ENCODE data around the gene SMARCC2. TPM values are rescaled to one million over a fixed set of nuclear protein-coding genes. Genes with fewer than 3 reads are reported as not detected.
A peak's percentile ranks its signal among the peaks of the same experiment; 100 is the strongest.

The SMARCC2 gene
- total and polyA plus RNA-seq, 9 of the 15 experiments (the other 6 are each of a cell fraction or from before 2014, with no cell fraction given), result 11.9 to 86.0 (median 36.6) TPM

DNA sequence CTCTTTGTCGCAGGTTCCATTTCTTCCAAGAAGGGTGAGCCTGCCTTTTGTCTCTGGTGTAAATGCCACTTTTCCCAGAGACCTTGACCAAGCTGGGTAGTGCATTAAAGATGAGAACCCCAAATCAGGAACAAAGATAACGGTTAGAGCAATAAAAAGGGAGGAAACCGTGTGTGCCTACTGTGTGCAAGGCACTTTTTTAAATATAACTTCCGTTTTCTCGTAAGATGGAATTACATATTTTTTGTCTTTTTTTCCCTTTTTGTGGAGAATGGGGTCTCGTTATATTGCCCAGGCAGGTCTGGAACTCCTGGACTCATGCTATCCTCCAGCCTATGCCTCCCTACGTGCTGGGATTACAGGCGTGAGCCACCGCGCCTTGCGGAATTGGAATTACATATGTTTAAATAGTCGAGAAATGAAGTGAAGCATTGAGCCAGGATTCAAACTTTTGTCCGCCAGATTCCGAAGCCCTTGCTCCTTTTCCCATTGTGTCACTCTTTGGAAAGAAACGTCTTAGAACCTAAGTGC is 34.4 kb upstream of the SMARCC2 start (continued):
- TF ChIP-seq, protein P1, sequence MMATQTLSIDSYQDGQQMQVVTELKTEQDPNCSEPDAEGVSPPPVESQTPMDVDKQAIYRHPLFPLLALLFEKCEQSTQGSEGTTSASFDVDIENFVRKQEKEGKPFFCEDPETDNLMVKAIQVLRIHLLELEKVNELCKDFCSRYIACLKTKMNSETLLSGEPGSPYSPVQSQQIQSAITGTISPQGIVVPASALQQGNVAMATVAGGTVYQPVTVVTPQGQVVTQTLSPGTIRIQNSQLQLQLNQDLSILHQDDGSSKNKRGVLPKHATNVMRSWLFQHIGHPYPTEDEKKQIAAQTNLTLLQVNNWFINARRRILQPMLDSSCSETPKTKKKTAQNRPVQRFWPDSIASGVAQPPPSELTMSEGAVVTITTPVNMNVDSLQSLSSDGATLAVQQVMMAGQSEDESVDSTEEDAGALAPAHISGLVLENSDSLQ (IDR thresholded peaks at IDR 0.05), result 0 out of 2 replicates have a peak, but pooled peaks have one; percentile 10
- TF ChIP-seq ZNF24 (IDR thresholded peaks at IDR 0.05) (peak; percentile 6; the same call in 1 of the 2 replicates), SIN3B (IDR thresholded peaks at IDR 0.05; ENCODE audit: low read depth) (no peak), JUN (IDR thresholded peaks at IDR 0.05; ENCODE audit: borderline replicate concordance, low read depth, low read length) (no peak), JUN (CRISPR knock-in tag; IDR thresholded peaks at IDR 0.05; ENCODE audit: borderline replicate concordance) (no peak)
- TF ChIP-seq, protein P2, sequence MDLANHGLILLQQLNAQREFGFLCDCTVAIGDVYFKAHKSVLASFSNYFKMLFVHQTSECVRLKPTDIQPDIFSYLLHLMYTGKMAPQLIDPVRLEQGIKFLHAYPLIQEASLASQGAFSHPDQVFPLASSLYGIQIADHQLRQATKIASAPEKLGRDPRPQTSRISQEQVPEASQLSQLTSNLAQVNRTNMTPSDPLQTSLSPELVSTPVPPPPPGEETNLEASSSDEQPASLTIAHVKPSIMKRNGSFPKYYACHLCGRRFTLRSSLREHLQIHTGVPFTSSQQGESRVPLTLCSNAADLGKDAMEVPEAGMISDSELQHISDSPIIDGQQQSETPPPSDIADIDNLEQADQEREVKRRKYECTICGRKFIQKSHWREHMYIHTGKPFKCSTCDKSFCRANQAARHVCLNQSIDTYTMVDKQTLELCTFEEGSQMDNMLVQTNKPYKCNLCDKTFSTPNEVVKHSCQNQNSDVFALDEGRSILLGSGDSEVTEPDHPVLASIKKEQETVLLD (IDR thresholded peaks at IDR 0.05), result 0 out of 2 replicates have a peak, but pooled peaks have one; percentile 6
- TF ChIP-seq, protein P3, sequence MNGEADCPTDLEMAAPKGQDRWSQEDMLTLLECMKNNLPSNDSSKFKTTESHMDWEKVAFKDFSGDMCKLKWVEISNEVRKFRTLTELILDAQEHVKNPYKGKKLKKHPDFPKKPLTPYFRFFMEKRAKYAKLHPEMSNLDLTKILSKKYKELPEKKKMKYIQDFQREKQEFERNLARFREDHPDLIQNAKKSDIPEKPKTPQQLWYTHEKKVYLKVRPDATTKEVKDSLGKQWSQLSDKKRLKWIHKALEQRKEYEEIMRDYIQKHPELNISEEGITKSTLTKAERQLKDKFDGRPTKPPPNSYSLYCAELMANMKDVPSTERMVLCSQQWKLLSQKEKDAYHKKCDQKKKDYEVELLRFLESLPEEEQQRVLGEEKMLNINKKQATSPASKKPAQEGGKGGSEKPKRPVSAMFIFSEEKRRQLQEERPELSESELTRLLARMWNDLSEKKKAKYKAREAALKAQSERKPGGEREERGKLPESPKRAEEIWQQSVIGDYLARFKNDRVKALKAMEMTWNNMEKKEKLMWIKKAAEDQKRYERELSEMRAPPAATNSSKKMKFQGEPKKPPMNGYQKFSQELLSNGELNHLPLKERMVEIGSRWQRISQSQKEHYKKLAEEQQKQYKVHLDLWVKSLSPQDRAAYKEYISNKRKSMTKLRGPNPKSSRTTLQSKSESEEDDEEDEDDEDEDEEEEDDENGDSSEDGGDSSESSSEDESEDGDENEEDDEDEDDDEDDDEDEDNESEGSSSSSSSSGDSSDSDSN (IDR thresholded peaks at IDR 0.05; ENCODE audit: borderline replicate concordance in 1 of 2, low read depth in 2 of 2, low read length in 2 of 2), result no peak

Data from K562 (cell line).